HCT116 (cell line): Measurements from ENCODE around the gene CCDC57. TPM values are rescaled to one million over a fixed set of nuclear protein-coding genes. Genes with fewer than 3 reads are reported as not detected.

Source experiments
- ATAC-seq: fragments of 200-7000 bp; cut with Tn5 transposase; 2 replicates; pipeline ENCODE4 v1.9.1; 2020; ENCODE audit warnings: mild to moderate bottlenecking, moderate library complexity
- BruUV-seq: library from RNA; stranded (reverse); fragments of 400-500 nt; replicated peaks from 2 replicates; lab custom pipeline; 2021; lab: Mats Ljungman, UMichigan
- CTCF ChIA-PET: fragments of 300-600 bp; sonication (Branson Sonifier 250); formaldehyde crosslinking; loops from one replicate; lab custom pipeline; 2021; ENCODE audit warnings: antibody characterized with exemption; lab: Charles Lee
- POLR2A ChIA-PET: fragments of 300-600, 350-600 bp; sonication (Branson Sonifier 250); formaldehyde crosslinking; loops from one replicate; lab custom pipeline; 2021; ENCODE audit warnings: antibody characterized with exemption; lab: Charles Lee
- RAD21 ChIA-PET, 2 experiments: fragments of 300-600 bp; sonication (Branson Sonifier 250); formaldehyde crosslinking; loops; one replicate each; lab custom pipeline; 2023; ENCODE audit warnings: low total read pairs in 2 of 2; ENCODE audit not compliant: uncharacterized antibody in 2 of 2, unreplicated experiment in 2 of 2, low non-redundant PET in 1 of 2; lab: Charles Lee
- DNase-seq: peaks from one replicate; pipeline ENCODE4 v3.0.0-alpha.2; 2010; ENCODE audit warnings: low read depth, low spot score
- H2AFZ ChIP-seq: fragments of 200-600 bp; shearing (Covaris generic), sonication (generic); 2 replicates; pipeline ENCODE4 v1.6.1; 2017; ENCODE audit warnings: low read depth, mixed run types, mixed read lengths, antibody characterized with exemption, low read length; ENCODE audit not compliant: poor library complexity, severe bottlenecking
- H3K27ac ChIP-seq: 2 replicates; pipeline ENCODE4 v1.5.1; 2012; ENCODE audit warnings: low read depth, low read length
- H3K27me3 ChIP-seq: fragments of 200-600 bp; sonication (generic); 2 replicates; pipeline ENCODE4 v1.6.1; 2016; ENCODE audit warnings: mixed run types, low read length, mixed read lengths; ENCODE audit not compliant: insufficient read depth
- H3K36me3 ChIP-seq, 2 experiments: fragments of 200-500 bp in 1 of 2; fragments of 200-600 bp in 1 of 2; sonication (Bioruptor generic) in 1 of 2; sonication (generic) in 1 of 2; 2 replicates each; pipeline versions ENCODE4 v1.5.1 to v1.6.1; 2014 to 2016; ENCODE audit warnings: low read length in 2 of 2, inconsistent platforms in 1 of 2, mixed read lengths in 1 of 2, mixed run types in 1 of 2; ENCODE audit not compliant: insufficient read depth in 2 of 2, control insufficient read depth in 1 of 2
- H3K4me1 ChIP-seq, 2 experiments: fragments of 200-600 bp in 1 of 2; sonication (generic) in 1 of 2; 2 replicates each; pipeline versions ENCODE4 v1.5.1 to v1.6.1; 2012 to 2017; ENCODE audit warnings: low read length in 2 of 2, inconsistent platforms in 1 of 2, mild to moderate bottlenecking in 1 of 2, mixed read lengths in 1 of 2, mixed run types in 1 of 2, moderate library complexity in 1 of 2; ENCODE audit not compliant: insufficient read depth in 2 of 2, control insufficient read depth in 1 of 2
- H3K4me2 ChIP-seq: fragments of 200-600 bp; sonication (generic); 2 replicates; pipeline ENCODE4 v1.6.1; 2017; ENCODE audit warnings: mixed run types, low read length, mixed read lengths
- H3K4me3 ChIP-seq, 2 experiments: fragments of 200-600 bp in 1 of 2; sonication (generic) in 1 of 2; replicated peaks in 1 of 2; 2 replicates each; pipeline ENCODE4 v1.5.1; 2011 to 2016; ENCODE audit warnings: low read length in 2 of 2, control low read depth in 1 of 2, low read depth in 1 of 2, mild to moderate bottlenecking in 1 of 2, mixed read lengths in 1 of 2, mixed run types in 1 of 2
- H3K79me2 ChIP-seq: fragments of 200-600 bp; sonication (generic); 2 replicates; pipeline ENCODE4 v1.6.1; 2017; ENCODE audit warnings: mild to moderate bottlenecking, mixed run types, low read length, moderate library complexity, mixed read lengths; ENCODE audit not compliant: insufficient read depth
- H3K9ac ChIP-seq: fragments of 200-600 bp; sonication (generic); 2 replicates; pipeline ENCODE4 v1.6.1; 2016; ENCODE audit warnings: low read length, mixed read lengths
- H3K9me2 ChIP-seq: fragments of 200-600 bp; sonication (generic), shearing (Covaris generic); 2 replicates; pipeline ENCODE4 v1.6.1; 2017; ENCODE audit warnings: mixed run types, mild to moderate bottlenecking, moderate library complexity; ENCODE audit not compliant: insufficient read depth
- H3K9me3 ChIP-seq, 2 experiments: fragments of 200-500 bp in 1 of 2; fragments of 200-600 bp in 1 of 2; sonication (Bioruptor generic) in 1 of 2; sonication (generic) in 1 of 2; 2 replicates each; pipeline ENCODE4 v1.6.1; 2014 to 2017; ENCODE audit warnings: low read length in 2 of 2, mixed read lengths in 2 of 2, inconsistent platforms in 1 of 2, low read depth in 1 of 2, mild to moderate bottlenecking in 1 of 2, mixed run types in 1 of 2, moderate library complexity in 1 of 2; ENCODE audit not compliant: control insufficient read depth in 1 of 2, insufficient read depth in 1 of 2
- H4K20me1 ChIP-seq: fragments of 200-600 bp; sonication (generic), shearing (Covaris generic); 2 replicates; pipeline ENCODE4 v1.6.1; 2017; ENCODE audit warnings: mixed run types, mild to moderate bottlenecking, moderate library complexity; ENCODE audit not compliant: insufficient read depth
- ATF3 ChIP-seq: IDR thresholded peaks from 2 replicates; pipeline ENCODE4 v1.6.1; 2012
- CBX3 ChIP-seq: IDR thresholded peaks from 2 replicates; pipeline ENCODE4 v1.6.1; 2012; ENCODE audit warnings: low read depth
- CEBPB ChIP-seq: IDR thresholded peaks from 2 replicates; pipeline ENCODE4 v1.6.1; 2012; ENCODE audit warnings: low read depth
- EZH2phosphoT487 ChIP-seq: fragments of 200-600 bp; IDR thresholded peaks from 2 replicates; pipeline ENCODE4 v1.6.1; 2018; ENCODE audit warnings: antibody characterized with exemption, borderline replicate concordance
- FOSL1 ChIP-seq: IDR thresholded peaks from 2 replicates; pipeline ENCODE4 v1.6.1; 2012; ENCODE audit warnings: low read depth
- MAX ChIP-seq: IDR thresholded peaks from 2 replicates; pipeline ENCODE4 v1.6.1; 2012
- POLR2A ChIP-seq: IDR thresholded peaks from 2 replicates; pipeline ENCODE4 v1.7.0; 2011; ENCODE audit warnings: borderline replicate concordance; ENCODE audit not compliant: insufficient read depth, insufficient read length; ENCODE audit errors: extremely low read depth
- POLR2AphosphoS5 ChIP-seq: IDR thresholded peaks from 2 replicates; pipeline ENCODE4 v1.6.1; 2011; ENCODE audit warnings: mild to moderate bottlenecking, low read depth, low read length, moderate library complexity
- RAD21 ChIP-seq: IDR thresholded peaks from 2 replicates; pipeline ENCODE4 v1.6.1; 2012; ENCODE audit warnings: low read depth, mild to moderate bottlenecking
- SIN3A ChIP-seq: IDR thresholded peaks from 2 replicates; pipeline ENCODE4 v1.6.1; 2012; ENCODE audit warnings: low read depth
- SP1 ChIP-seq: IDR thresholded peaks from 2 replicates; pipeline ENCODE4 v1.6.1; 2012; ENCODE audit warnings: low read depth
- SRF ChIP-seq: IDR thresholded peaks from 2 replicates; pipeline ENCODE4 v1.6.1; 2012; ENCODE audit warnings: low read depth
- TCF7L2 ChIP-seq: IDR thresholded peaks from 2 replicates; pipeline ENCODE4 v1.7.0; 2011; ENCODE audit warnings: borderline replicate concordance, inconsistent platforms; ENCODE audit not compliant: insufficient read depth, insufficient read length; ENCODE audit errors: extremely low read depth
- YY1 ChIP-seq: IDR thresholded peaks from 2 replicates; pipeline ENCODE4 v1.6.1; 2011; ENCODE audit warnings: low read length, low read depth, moderate library complexity, mild to moderate bottlenecking; ENCODE audit not compliant: insufficient replicate concordance; ENCODE audit errors: extremely low read depth
- intact Hi-C: fragments of 100-400 bp; cut with micrococcal nuclease; formaldehyde crosslinking; loops from 2 replicates; pipeline ENCODE4 v1.10.0; 2022
- total RNA-seq: library from RNA; stranded (reverse); gene quantifications from one replicate; pipeline ENCODE4 v1.2.1, GENCODE V29; 2021; ENCODE audit not compliant: unreplicated experiment
- TF ChIP-seq, protein P1 (sequence below): IDR thresholded peaks from 2 replicates; pipeline ENCODE4 v1.6.1; 2011; ENCODE audit warnings: mild to moderate bottlenecking, low read length, moderate library complexity; ENCODE audit not compliant: insufficient replicate concordance; ENCODE audit errors: extremely low read depth

Gene CCDC57
- total RNA-seq, 1 experiment from 2014 or later, result 143 TPM

DNA sequence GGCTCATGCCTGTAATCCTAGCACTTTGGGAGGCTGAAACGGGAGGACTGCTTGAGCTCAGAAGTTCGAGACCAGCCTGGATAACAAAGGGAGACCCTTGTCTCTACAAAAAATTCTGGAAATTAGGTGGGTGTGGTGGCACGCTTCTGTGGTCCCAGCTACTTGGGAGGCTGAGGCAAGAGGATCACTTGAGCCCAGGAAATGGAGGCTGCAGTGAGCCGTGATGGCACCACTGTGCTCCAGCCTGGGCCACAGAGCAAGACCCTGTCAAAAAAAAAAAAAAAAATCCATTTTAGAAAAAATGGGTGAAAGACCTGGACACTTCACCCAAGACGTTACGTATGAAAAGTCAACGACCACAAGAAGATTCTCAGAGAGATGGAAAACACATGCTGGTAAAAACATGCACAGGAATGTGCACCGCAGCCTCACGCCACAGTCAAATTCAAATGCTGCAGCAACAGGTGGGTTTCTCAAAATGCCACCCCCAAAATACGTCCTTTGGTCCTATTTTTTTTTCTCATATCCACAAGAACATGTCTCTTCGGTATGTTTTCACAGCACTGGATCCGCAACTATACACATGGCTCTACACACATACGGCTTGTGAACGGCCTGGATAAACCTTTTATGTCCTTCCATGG lies 43.7 kb upstream of the CCDC57 start:
- Histone ChIP-seq H3K36me3 (peaks cover 69 to 84% of the 10 kb centered on the region in 2 experiments), H3K79me2 (peaks cover 85% of the 10 kb centered on the region)
- BruUV-seq, result no TSS peak

DNA sequence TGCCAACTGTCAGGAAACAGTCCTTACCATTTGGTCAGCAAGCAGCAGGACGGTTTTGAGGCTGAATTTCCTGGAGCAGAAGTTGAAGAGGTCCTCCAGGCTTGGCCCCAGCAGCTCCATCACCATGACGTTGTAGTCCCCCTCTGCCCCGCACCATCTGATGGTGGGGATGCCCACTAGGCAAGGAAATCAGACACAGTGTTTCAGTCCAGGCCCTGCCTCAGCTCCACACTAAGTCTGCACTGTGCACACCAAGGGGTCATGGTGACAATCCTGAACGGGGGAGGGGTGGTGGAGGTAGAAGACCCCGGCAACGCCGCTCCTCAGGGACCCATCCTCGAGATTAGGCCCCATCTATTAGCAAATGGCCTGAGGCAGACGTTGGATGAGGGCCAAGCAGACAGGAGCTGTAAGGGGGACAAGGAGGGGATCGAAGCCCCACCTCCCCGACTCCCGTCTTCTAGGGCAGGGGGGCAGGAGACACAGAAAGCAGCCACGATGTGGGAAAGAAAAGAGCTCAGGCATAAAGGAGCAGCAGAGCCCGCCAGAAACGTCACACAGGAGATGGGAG lies 42.8 kb upstream of the CCDC57 start:
- ATAC-seq, result no peak
- TF ChIP-seq RAD21 (no peak), SRF (no peak), MAX (no peak), YY1 (no peak), POLR2A (no peak), TCF7L2 (no peak), ATF3 (no peak), CBX3 (no peak), POLR2AphosphoS5 (no peak; the same call in 1 of the 2 replicates), FOSL1 (no peak), SP1 (no peak), SIN3A (no peak), CEBPB (no peak)
- TF ChIP-seq, protein P1, sequence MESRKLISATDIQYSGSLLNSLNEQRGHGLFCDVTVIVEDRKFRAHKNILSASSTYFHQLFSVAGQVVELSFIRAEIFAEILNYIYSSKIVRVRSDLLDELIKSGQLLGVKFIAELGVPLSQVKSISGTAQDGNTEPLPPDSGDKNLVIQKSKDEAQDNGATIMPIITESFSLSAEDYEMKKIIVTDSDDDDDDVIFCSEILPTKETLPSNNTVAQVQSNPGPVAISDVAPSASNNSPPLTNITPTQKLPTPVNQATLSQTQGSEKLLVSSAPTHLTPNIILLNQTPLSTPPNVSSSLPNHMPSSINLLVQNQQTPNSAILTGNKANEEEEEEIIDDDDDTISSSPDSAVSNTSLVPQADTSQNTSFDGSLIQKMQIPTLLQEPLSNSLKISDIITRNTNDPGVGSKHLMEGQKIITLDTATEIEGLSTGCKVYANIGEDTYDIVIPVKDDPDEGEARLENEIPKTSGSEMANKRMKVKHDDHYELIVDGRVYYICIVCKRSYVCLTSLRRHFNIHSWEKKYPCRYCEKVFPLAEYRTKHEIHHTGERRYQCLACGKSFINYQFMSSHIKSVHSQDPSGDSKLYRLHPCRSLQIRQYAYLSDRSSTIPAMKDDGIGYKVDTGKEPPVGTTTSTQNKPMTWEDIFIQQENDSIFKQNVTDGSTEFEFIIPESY, result no peak
- CTCF ChIA-PET, result interaction anchor here (1.2 kb wide), 1 partner anchor 12 kb away, joined by 6 read pairs; no protein-coding TSS in a partner anchor

More for the DNA sequence above, 43.7 kb upstream of the CCDC57 start:
- Histone ChIP-seq H3K4me2 (no peak overlapping the region), H3K9ac (no peak overlapping the region), H4K20me1 (peaks cover 13% of the 10 kb centered on the region; the same call in 1 of the 2 replicates), H3K27ac (no peak overlapping the region), H3K9me3 (peaks cover 0 to 5% of the 10 kb centered on the region in 2 experiments; a peak in 1 of 4 replicates), H3K4me3 (no peak overlapping the region), H2AFZ (no peak overlapping the region), H3K4me1 (no peaks in the 10 kb centered on the region), H3K9me2 (no peaks in the 10 kb centered on the region), H3K27me3 (no peaks in the 10 kb centered on the region)
- TF ChIP-seq POLR2AphosphoS5, result peak; percentile 34; the same call in 1 of the 2 replicates
- TF ChIP-seq EZH2phosphoT487, result no peak
- intact Hi-C loops, result no loop called here
- no peak for ATAC-seq
- CTCF ChIA-PET, result no interaction called here
- no peak for DNase-seq
- POLR2A ChIA-PET, result interaction anchor here (0.5 to 1.1 kb wide), 2 partner anchors 9 to 236 kb away, joined by 3 to 5 read pairs; no protein-coding TSS in a partner anchor
- RAD21 ChIA-PET, result no interaction called here

More for the DNA sequence above, 42.8 kb upstream of the CCDC57 start:
- POLR2A ChIA-PET, result interaction anchor here (1.1 kb wide), 1 partner anchor 9 kb away, joined by 5 read pairs; no protein-coding TSS in a partner anchor
- Histone ChIP-seq H3K4me3 (no peak overlapping the region), H3K79me2 (peaks cover 85% of the 10 kb centered on the region), H2AFZ (no peak overlapping the region), H3K27me3 (no peaks in the 10 kb centered on the region), H3K9ac (no peak overlapping the region), H3K4me1 (no peaks in the 10 kb centered on the region), H3K4me2 (no peak overlapping the region), H3K9me2 (no peaks in the 10 kb centered on the region), H3K27ac (no peak overlapping the region; the same call in 1 of the 2 replicates), H4K20me1 (peaks cover 13% of the 10 kb centered on the region; the same call in 1 of the 2 replicates), H3K9me3 (no peaks in the 10 kb centered on the region), H3K36me3 (peaks cover 69 to 84% of the 10 kb centered on the region in 2 experiments)
- no peak for DNase-seq
- BruUV-seq, result no TSS peak
- intact Hi-C loops, result no loop called here
- RAD21 ChIA-PET, result no interaction called here
